NB4 (cell line): ENCODE results near the gene OR52A1.

Source experiments
- POLR2A ChIP-seq: IDR thresholded peaks from 2 replicates; pipeline ENCODE4 v1.6.1; 2011; ENCODE audit warnings: mild to moderate bottlenecking; ENCODE audit not compliant: insufficient read length; ENCODE audit errors: extremely low read depth
- TF ChIP-seq, protein P1 (sequence below): IDR thresholded peaks from one replicate; pipeline ENCODE4 v1.5.1; 2012; ENCODE audit warnings: low read depth, low read length
- TF ChIP-seq, protein P2 (sequence below): IDR thresholded peaks from 2 replicates; pipeline ENCODE4 v1.6.1; 2011; ENCODE audit warnings: low read depth, low read length

DNA sequence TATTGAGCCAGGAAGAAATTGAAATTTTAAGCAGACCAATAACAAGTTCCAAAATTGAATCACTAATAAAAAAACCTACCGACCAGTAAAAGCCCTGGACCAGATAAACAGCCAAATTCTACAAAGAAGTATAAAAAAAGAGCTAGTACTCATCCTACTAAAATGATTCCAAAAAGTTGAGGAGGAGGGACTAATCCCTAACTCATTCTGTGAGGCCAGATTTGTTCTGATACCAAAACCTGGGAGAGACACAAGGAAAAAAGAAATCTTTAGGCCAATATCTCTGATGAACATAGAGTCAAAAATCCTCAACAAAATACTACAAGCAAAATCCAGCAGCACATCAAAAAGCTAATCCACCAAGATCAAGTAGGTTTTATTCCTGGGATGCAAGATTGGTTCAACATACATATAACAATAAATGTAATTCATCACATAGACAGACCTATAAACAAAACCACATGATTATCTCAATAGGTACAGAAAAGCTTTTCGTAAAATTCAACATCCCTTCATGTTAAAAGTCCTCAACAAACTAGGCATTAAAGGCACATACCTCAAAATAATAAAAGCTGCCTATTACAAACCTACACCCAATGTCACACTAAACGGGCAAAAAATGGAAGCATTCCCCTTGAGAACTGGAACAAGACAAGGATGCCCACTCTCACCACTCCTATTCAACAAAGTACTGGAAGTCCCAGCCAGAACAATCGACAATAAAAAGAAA, 29.5 kb downstream of the OR52A1 start:
- no peak for TF ChIP-seq POLR2A
- TF ChIP-seq, protein P1, sequence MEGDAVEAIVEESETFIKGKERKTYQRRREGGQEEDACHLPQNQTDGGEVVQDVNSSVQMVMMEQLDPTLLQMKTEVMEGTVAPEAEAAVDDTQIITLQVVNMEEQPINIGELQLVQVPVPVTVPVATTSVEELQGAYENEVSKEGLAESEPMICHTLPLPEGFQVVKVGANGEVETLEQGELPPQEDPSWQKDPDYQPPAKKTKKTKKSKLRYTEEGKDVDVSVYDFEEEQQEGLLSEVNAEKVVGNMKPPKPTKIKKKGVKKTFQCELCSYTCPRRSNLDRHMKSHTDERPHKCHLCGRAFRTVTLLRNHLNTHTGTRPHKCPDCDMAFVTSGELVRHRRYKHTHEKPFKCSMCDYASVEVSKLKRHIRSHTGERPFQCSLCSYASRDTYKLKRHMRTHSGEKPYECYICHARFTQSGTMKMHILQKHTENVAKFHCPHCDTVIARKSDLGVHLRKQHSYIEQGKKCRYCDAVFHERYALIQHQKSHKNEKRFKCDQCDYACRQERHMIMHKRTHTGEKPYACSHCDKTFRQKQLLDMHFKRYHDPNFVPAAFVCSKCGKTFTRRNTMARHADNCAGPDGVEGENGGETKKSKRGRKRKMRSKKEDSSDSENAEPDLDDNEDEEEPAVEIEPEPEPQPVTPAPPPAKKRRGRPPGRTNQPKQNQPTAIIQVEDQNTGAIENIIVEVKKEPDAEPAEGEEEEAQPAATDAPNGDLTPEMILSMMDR = no peak
- TF ChIP-seq, protein P2, sequence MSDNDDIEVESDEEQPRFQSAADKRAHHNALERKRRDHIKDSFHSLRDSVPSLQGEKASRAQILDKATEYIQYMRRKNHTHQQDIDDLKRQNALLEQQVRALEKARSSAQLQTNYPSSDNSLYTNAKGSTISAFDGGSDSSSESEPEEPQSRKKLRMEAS = no peak
